Chondrocyte (in vitro differentiated cells): ENCODE measurements around the gene NEK4. TPM values are rescaled to one million over a fixed set of nuclear protein-coding genes. Genes with fewer than 3 reads are reported as not detected.
A peak's percentile ranks its signal among the peaks of the same experiment; 100 is the strongest.
"Not testable (repeated sequence)": the region's sequence is repeated elsewhere in the genome, so short reads cannot be mapped to it uniquely, and the experiment has no call there.

Experiments used
- DNase-seq: peaks from one replicate; pipeline ENCODE4 v3.0.0; 2021; ENCODE audit warnings: mixed read lengths, low spot score
- H3K27ac Mint-ChIP-seq: one replicate; pipeline ENCODE4 v1.8.0; 2021; ENCODE audit warnings: mild to moderate bottlenecking, moderate library complexity, mixed read lengths; ENCODE audit not compliant: unreplicated experiment
- H3K27me3 Mint-ChIP-seq: 2 replicates; pipeline ENCODE4 v1.8.0; 2021; ENCODE audit warnings: low read depth, mixed read lengths
- H3K36me3 Mint-ChIP-seq: 2 replicates; pipeline ENCODE4 v1.8.0; 2021; ENCODE audit warnings: low read depth, mixed read lengths
- H3K4me1 Mint-ChIP-seq: 2 replicates; pipeline ENCODE4 v1.8.0; 2021; ENCODE audit warnings: low read depth, mild to moderate bottlenecking, mixed read lengths
- H3K4me3 Mint-ChIP-seq: one replicate; pipeline ENCODE4 v1.8.0; 2021; ENCODE audit warnings: mild to moderate bottlenecking, moderate library complexity, mixed read lengths; ENCODE audit not compliant: unreplicated experiment
- H3K9me3 Mint-ChIP-seq: 2 replicates; pipeline ENCODE4 v1.8.0; 2021; ENCODE audit warnings: low read depth, mixed read lengths
- total RNA-seq: library from RNA; stranded (reverse); gene quantifications from 3 replicates; pipeline ENCODE4 v1.2.1, GENCODE V29; 2021
- TF ChIP-seq, protein P1 (sequence below): fragments of 200-600 bp; sonication (generic); IDR thresholded peaks from 2 replicates; pipeline ENCODE4 v1.5.0; 2021; ENCODE audit warnings: antibody characterized with exemption, mild to moderate bottlenecking, moderate library complexity

Gene NEK4
- total RNA-seq, 1 donor from 2014 or later: 11.6 TPM

DNA sequence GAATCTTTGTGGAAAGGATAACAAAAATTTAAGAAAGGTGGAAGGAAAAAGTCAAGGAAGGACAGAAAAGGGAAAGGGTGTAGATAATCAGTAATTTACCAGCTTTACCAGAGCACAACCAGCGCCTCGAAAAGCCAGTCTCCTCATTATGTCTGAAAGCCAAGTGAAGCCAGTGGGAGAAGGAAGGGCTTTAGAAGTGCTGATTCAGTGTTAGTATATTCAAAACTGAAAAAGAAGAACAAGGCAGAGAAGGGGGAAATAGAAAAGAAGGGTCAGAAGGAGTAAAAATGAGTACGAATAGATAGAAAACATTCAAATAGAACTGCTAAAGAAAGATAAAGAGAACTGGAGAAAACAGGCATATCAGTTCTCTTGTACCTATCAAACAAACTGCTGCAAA is 89.1 kb downstream of the NEK4 start:
- no peak overlapping the region for H3K4me3 Mint-ChIP-seq
- H3K9me3 Mint-ChIP-seq: no peaks in the 10 kb centered on the region
- H3K4me1 Mint-ChIP-seq: peaks cover 63% of the 10 kb centered on the region
- H3K36me3 Mint-ChIP-seq: peaks cover 19% of the 10 kb centered on the region
- TF ChIP-seq, protein P1, sequence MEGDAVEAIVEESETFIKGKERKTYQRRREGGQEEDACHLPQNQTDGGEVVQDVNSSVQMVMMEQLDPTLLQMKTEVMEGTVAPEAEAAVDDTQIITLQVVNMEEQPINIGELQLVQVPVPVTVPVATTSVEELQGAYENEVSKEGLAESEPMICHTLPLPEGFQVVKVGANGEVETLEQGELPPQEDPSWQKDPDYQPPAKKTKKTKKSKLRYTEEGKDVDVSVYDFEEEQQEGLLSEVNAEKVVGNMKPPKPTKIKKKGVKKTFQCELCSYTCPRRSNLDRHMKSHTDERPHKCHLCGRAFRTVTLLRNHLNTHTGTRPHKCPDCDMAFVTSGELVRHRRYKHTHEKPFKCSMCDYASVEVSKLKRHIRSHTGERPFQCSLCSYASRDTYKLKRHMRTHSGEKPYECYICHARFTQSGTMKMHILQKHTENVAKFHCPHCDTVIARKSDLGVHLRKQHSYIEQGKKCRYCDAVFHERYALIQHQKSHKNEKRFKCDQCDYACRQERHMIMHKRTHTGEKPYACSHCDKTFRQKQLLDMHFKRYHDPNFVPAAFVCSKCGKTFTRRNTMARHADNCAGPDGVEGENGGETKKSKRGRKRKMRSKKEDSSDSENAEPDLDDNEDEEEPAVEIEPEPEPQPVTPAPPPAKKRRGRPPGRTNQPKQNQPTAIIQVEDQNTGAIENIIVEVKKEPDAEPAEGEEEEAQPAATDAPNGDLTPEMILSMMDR: no peak
- no peak for DNase-seq
- peak overlapping the region; percentile 92 for H3K27ac Mint-ChIP-seq
- no peaks in the 10 kb centered on the region for H3K27me3 Mint-ChIP-seq

DNA sequence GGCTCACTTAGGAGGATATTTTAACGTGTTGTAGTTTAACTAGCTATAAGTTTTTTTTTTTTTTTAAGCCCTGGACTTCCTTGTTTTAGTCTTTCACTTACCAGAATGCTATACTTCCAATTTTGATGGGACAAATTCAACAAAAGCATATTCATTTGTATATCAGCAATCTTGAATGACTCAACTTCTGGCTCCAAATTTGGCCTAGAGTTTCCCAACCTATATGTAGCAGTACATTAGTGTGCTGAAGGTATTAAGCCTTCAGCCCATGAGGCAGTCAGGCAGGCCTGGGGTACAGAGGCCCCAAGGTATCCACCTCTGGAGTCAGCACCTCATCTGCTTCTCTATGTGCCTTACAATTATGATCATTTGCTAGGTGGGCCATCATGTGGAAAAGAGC is 90.9 kb downstream of the NEK4 start:
- Mint-ChIP-seq H3K9me3 (no peaks in the 10 kb centered on the region), H3K4me3 (no peak overlapping the region), H3K27me3 (no peaks in the 10 kb centered on the region), H3K36me3 (peaks cover 26% of the 10 kb centered on the region), H3K27ac (peak overlapping the region; percentile 94), H3K4me1 (peaks cover 56% of the 10 kb centered on the region)
- TF ChIP-seq, protein P1: no peak
- DNase-seq: no peak

DNA sequence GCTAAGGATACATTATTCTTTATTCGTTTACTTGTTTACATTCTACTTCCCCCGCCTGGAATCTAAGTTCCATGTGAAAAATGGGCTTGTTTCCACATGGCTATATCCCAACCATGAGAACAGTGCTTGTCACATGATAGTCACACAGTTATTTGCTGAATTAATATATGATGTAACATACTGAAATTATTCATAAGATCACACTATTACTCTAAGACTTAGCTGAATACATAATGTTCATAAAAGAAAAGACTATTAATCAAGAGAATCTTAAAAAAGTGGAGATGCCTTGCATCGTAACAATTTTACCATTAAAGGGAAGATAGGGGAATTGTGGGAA is 91.6 kb downstream of the NEK4 start:
- peaks cover 50% of the 10 kb centered on the region for H3K4me1 Mint-ChIP-seq
- H3K36me3 Mint-ChIP-seq: peaks cover 26% of the 10 kb centered on the region
- no peak overlapping the region for H3K4me3 Mint-ChIP-seq
- DNase-seq: no peak
- peak overlapping the region; percentile 94 for H3K27ac Mint-ChIP-seq
- TF ChIP-seq, protein P1: no peak
- no peaks in the 10 kb centered on the region for H3K27me3 Mint-ChIP-seq
- H3K9me3 Mint-ChIP-seq: no peaks in the 10 kb centered on the region

GRCh38 chr3:52678265-52679198 is 92.2 kb downstream of the NEK4 start:
- peak overlapping the region; percentile 94 for H3K27ac Mint-ChIP-seq
- peaks cover 43% of the 10 kb centered on the region for H3K4me1 Mint-ChIP-seq
- H3K27me3 Mint-ChIP-seq: no peaks in the 10 kb centered on the region
- no peak for DNase-seq
- H3K9me3 Mint-ChIP-seq: no peaks in the 10 kb centered on the region
- H3K36me3 Mint-ChIP-seq: peaks cover 26% of the 10 kb centered on the region
- TF ChIP-seq, protein P1: no peak
- no peak overlapping the region for H3K4me3 Mint-ChIP-seq

GRCh38 chr3:52676201-52676600 is 94.5 kb downstream of the NEK4 start:
- peaks cover 33% of the 10 kb centered on the region for H3K36me3 Mint-ChIP-seq
- not testable (repeated sequence) for H3K27me3 Mint-ChIP-seq, DNase-seq, H3K27ac Mint-ChIP-seq, H3K4me3 Mint-ChIP-seq, H3K9me3 Mint-ChIP-seq
- H3K4me1 Mint-ChIP-seq: peaks cover 36% of the 10 kb centered on the region

DNA sequence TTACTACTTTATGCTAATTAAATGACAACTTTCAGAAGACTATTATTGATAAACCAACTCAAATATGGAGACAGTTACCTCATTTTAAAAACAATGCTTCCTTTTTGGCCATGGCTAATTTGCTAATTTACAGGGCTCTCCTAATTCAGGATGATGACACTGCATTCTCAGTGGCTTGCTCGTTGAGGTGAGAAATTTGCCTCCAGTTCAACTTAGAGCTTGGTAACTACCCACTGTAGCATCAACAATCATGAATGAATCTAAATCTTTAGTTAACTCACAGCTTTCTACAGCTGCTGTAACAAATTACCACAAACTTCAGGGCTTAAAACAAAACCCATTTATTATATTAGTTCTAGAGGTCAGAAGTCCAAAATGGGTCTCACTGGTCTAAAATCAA is 99.1 kb downstream of the NEK4 start:
- peaks cover 34% of the 10 kb centered on the region for H3K4me1 Mint-ChIP-seq
- H3K27ac Mint-ChIP-seq: peak overlapping the region; percentile 98
- no peak for DNase-seq
- TF ChIP-seq, protein P1: no peak
- no peaks in the 10 kb centered on the region for H3K27me3 Mint-ChIP-seq
- no peaks in the 10 kb centered on the region for H3K9me3 Mint-ChIP-seq
- no peak overlapping the region for H3K4me3 Mint-ChIP-seq
- peaks cover 20% of the 10 kb centered on the region for H3K36me3 Mint-ChIP-seq
